HG02610 (cell line): ENCODE results near the gene CBLL2.
"Not testable (repeated sequence)": the region's sequence is repeated elsewhere in the genome, so short reads cannot be mapped to it uniquely, and the experiment has no call there.

Experiments
- ATAC-seq: cut with Tn5 transposase; IDR thresholded peaks from one replicate; pipeline ENCODE4 v1.9.1; 2021; ENCODE audit warnings: mild to moderate bottlenecking, moderate library complexity; ENCODE audit not compliant: unreplicated experiment

CBLL2 gene

GRCh38 chrX:22272613-22273012 lies at the start of gene CBLL2:
Gene CBLL2 (plus strand): TSS chrX:22272913. CDS start chrX:22272992, 79 bp downstream.
- no peak for ATAC-seq

- ATAC-seq, result no peak
Measured at GRCh38 chrX:22234380-22234779, 38.3 kb upstream of the CBLL2 start.

- ATAC-seq, result no peak
Measured at GRCh38 chrX:22237479-22237878, 35.2 kb upstream of the CBLL2 start.

GRCh38 chrX:22246620-22247019 lies 26.1 kb upstream of the CBLL2 start:
- no peak for ATAC-seq

- no peak for ATAC-seq
Measured at GRCh38 chrX:22247169-22247568, 25.5 kb upstream of the CBLL2 start.

GRCh38 chrX:22248401-22248800 lies 24.3 kb upstream of the CBLL2 start:
- ATAC-seq, result no peak

- no peak for ATAC-seq
Measured at GRCh38 chrX:22249371-22249770, 23.3 kb upstream of the CBLL2 start.

- ATAC-seq, result no peak
Measured at GRCh38 chrX:22268706-22269105, 4.0 kb upstream of the CBLL2 start.

GRCh38 chrX:22273714-22274317 lies 1.1 kb downstream of the CBLL2 start:
- ATAC-seq, result no peak

GRCh38 chrX:22276781-22277180 lies 4.1 kb downstream of the CBLL2 start:
- ATAC-seq, result no peak

- ATAC-seq, result no peak
Measured at GRCh38 chrX:22278375-22278774, 5.7 kb downstream of the CBLL2 start.

- ATAC-seq, result not testable (repeated sequence)
Measured at GRCh38 chrX:22289209-22289608, 16.5 kb downstream of the CBLL2 start.

GRCh38 chrX:22296871-22297270 lies 24.2 kb downstream of the CBLL2 start:
- no peak for ATAC-seq

- peak; percentile 51 for ATAC-seq
Measured at GRCh38 chrX:22300130-22300529, 27.4 kb downstream of the CBLL2 start.

GRCh38 chrX:22310779-22311178 lies 38.1 kb downstream of the CBLL2 start:
- ATAC-seq, result no peak

- ATAC-seq, result no peak
Measured at GRCh38 chrX:22313766-22314165, 41.1 kb downstream of the CBLL2 start.

- ATAC-seq, result no peak
Measured at GRCh38 chrX:22314211-22314610, 41.5 kb downstream of the CBLL2 start.

- ATAC-seq, result no peak
Measured at GRCh38 chrX:22314692-22315091, 42.0 kb downstream of the CBLL2 start.

- no peak for ATAC-seq
Measured at GRCh38 chrX:22315151-22315550, 42.4 kb downstream of the CBLL2 start.

GRCh38 chrX:22320236-22320873 lies 47.6 kb downstream of the CBLL2 start:
- ATAC-seq, result no peak

GRCh38 chrX:22323541-22323940 lies 50.8 kb downstream of the CBLL2 start:
- ATAC-seq, result no peak
